Stimulated activated CD4-positive, alpha-beta T cell treated with anti-CD3 and anti-CD28 coated beads, Interleukin-4, amount 100 ng/mL, for 4 hours (primary cell): ENCODE results near the gene ENDOU.
A peak's percentile ranks its signal among the peaks of the same experiment; 100 is the strongest.

ENCODE experiments used
- DNase-seq, 2 experiments: peaks; one replicate each; pipeline ENCODE4 v3.0.0-alpha.2; 2020

The ENDOU gene

GRCh38 chr12:47725091-47725772 is at the start of gene ENDOU:
ENDOU (minus strand) TSS chr12:47725490; CDS start chr12:47725413, 77 bp downstream.
- DNase-seq: no peak

- DNase-seq: no peak
Observed at GRCh38 chr12:47774663-47775062, 49.4 kb upstream of the ENDOU start.

GRCh38 chr12:47773858-47774580 is 48.7 kb upstream of the ENDOU start:
- no peak for DNase-seq

- peak; percentile 67 to 75 for DNase-seq
Observed at GRCh38 chr12:47773062-47773857, 48.0 kb upstream of the ENDOU start, which contains the start of gene SLC48A1. SLC48A1 (plus strand) TSS chr12:47773238; CDS start chr12:47773305, 67 bp downstream.

GRCh38 chr12:47772738-47773061 is 47.4 kb upstream of the ENDOU start:
- no peak for DNase-seq

GRCh38 chr12:47772094-47772660 is 46.9 kb upstream of the ENDOU start:
- DNase-seq: no peak

GRCh38 chr12:47771304-47771703 is 46.0 kb upstream of the ENDOU start:
- DNase-seq: no peak

- DNase-seq: no peak
Observed at GRCh38 chr12:47770086-47770726, 44.9 kb upstream of the ENDOU start.

- DNase-seq: no peak
Observed at GRCh38 chr12:47769234-47770085, 44.2 kb upstream of the ENDOU start.

- DNase-seq: no peak
Observed at GRCh38 chr12:47768323-47768811, 43.1 kb upstream of the ENDOU start.

GRCh38 chr12:47767216-47767724 is 42.0 kb upstream of the ENDOU start:
- DNase-seq: peak; percentile 67 to 69

- DNase-seq: no peak
Observed at GRCh38 chr12:47766502-47767215, 41.4 kb upstream of the ENDOU start.

GRCh38 chr12:47763481-47764346 is 38.4 kb upstream of the ENDOU start:
- no peak for DNase-seq

GRCh38 chr12:47762850-47763465 is 37.7 kb upstream of the ENDOU start:
- no peak for DNase-seq

- DNase-seq: peak; percentile 60 to 73
Observed at GRCh38 chr12:47758834-47759690, 33.8 kb upstream of the ENDOU start, which contains the start of gene RAPGEF3. RAPGEF3 (minus strand) TSS chr12:47758880; CDS start chr12:47758556, 324 bp downstream.

- DNase-seq: no peak
Observed at GRCh38 chr12:47758584-47758833, 33.2 kb upstream of the ENDOU start.

GRCh38 chr12:47757840-47758583 is 32.7 kb upstream of the ENDOU start:
- no peak for DNase-seq
